CD4-positive, alpha-beta T cell treated with Interleukin-10 for 1 hour (primary cell): ENCODE data around the gene YEATS2.
A peak's percentile ranks its signal among the peaks of the same experiment; 100 is the strongest.

ENCODE experiments used
- DNase-seq: peaks from one replicate; pipeline ENCODE4 v3.0.0-alpha.2; 2020

YEATS2 gene

DNA sequence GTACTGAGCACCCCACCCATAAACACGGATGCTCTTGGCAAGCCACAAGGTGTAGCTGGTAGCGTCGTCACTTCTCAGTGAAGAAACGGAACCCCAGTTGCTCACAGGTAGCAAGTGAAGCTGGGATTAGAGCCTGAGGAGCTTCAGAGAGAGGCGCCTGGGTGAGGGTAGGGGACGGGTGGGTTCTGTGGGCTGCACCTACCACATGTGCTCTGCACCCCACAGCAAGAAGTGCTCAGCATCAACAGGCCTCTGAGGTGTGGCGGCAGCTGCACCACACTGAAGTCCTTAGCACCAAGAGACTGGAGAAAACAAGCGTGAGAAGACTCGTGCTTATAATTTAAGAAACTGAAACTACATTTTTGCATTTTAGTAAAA lies 118.0 kb downstream of the YEATS2 start:
- peak; percentile 32 for DNase-seq

DNA sequence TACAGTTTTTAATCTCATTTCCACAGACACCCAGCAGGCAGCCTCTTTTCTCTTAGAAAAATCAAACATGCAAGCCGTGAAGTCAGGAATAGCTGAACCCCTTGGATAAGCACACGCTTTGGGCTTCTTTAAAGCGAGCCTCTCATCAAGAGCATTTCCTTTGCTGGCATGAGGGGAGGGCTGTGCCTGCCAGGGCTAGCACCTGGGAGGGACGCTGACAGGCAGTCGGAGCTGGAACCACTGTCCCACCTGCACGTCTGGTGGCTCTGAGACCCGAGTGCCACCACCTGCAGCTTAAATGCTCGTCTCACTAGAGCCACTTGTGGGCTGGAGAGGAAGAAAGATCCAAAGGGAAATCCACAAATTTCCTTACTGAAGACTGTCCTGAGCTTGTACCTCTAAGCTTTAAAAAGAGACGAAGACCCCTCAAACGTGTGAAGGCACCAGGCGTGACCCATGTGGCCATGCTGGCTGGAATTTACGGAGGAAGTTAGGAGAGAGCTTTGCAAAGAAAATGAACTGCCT lies 118.4 kb downstream of the YEATS2 start:
- no peak for DNase-seq

DNA sequence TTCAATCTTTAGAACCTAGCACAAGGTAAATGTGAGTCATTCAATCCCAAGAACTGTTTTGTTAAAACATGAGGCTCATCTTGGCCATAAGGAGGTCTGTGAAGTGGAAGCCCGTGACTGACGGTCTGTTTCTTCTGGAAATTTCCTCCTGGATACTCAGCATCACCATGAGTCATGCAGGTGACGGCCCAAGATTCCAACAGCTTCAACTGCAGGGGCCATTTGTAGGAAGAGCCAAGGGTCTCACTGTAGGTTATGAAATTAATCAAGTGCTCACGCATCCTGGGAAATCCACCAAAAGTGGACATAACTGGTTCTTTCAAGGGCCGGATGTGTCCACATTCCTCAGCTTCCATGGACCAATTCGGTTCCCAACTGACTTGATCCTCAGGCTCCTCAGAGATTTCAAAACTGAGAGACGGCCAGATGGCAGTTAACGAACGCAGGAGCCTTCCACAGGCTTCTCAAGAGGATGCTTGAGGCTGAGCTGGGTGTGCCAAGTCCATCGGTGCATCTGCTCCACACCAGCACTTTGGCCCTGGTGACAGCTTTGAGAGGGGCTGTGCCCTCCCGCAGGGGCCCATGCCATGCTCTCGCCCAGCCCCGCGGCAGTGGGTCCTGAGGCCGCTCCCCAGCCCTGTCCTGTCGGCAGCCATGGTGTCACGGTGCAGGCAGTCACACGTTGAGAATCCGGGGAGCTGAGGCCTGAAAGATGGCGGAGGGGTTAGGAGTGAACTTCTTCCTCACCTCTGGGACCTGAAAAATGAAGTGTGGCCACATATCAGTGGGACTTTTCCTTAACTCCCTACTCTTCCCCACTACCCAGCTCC lies 119.3 kb downstream of the YEATS2 start:
- DNase-seq = no peak

DNA sequence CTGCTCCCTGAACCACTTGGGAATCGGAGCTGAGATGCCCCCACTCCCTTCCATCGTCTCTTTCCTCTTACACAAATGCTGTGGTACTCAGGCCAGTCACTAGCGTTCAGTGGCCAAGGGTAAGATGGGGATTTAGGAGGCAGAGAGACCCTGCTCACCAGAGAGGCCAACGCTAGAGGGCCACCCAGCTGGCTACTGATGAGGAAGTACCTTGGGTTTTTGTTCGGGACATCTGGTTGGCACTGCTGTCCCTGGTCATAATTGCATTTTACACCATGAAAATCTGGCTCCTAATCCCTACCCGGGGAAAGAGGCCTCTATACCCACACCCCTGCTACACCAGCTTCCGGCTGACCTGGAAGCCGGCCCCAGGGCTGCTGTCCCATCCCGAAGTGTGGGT lies 120.0 kb downstream of the YEATS2 start:
- DNase-seq = no peak

DNA sequence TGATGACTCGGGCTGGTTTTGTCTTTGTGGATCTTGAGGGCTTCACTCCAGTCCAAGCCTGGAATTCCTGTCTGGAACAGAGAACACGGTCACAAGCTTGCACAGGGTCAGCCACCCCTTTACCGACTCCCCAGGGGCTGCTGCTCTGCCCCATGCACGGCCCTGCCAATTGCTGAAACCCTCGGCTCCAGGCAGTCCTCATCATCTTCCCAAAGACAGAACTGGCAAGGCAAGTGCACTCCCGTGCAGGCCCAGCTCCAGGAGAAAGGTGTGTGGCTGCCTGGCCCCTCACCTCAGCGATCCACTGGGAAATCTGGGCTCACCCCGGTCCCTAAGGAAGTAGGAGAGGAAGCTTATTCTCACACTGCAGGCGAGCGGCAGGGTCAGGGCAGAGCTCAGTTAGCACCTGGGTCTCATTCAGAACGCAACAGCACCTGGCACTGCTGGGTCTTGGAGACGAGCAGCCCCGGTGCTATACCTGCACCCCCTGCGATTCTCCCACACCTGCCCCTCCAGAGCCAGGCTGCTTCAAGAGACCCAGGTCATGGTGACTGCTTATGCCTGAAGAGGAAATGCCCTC lies 120.5 kb downstream of the YEATS2 start:
- no peak for DNase-seq

DNA sequence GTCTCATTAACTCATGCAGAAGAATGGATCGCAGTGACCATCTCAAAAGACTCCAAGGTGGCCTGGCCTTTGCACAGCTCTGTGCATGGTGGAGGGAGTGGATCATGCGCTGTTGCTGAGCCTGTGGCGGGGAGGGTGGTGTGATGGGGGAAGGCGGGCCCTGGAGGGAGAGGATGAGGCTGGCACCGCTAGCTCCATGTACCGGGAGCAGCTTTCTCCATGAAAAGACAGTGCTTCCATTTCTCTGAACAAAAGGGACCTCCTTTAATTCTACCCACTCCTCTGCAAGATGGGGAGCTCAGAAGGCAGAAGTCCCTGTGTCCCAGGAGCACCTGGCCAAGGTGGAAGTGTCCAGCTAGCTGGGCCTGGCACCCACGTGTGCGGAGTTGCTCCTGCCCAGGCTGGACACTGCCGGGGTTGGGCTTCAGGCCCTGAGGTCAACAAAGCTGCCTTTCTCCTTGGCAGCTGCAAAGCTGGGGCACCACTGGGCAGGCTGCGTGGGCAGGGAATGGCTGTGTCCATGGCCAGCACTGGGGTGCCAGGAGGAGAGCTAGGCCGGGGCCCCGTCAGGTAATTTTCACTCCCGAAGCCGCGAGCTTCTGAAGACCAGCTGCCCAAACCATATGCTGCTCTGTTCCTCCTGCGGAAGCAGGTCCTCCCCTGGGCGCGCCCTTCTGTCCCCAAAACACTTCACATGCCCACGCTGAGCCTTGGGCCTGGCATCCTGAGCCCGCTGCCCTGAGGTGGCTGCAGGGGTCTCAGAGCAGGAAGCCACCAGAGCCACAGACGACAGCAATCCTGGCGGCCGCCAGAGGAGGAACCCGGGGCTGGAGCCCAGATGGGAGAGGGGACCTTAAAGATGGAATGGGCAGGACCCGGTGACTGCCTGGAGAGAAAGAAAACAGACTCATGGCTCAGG lies 121.4 kb downstream of the YEATS2 start:
- DNase-seq = no peak

DNA sequence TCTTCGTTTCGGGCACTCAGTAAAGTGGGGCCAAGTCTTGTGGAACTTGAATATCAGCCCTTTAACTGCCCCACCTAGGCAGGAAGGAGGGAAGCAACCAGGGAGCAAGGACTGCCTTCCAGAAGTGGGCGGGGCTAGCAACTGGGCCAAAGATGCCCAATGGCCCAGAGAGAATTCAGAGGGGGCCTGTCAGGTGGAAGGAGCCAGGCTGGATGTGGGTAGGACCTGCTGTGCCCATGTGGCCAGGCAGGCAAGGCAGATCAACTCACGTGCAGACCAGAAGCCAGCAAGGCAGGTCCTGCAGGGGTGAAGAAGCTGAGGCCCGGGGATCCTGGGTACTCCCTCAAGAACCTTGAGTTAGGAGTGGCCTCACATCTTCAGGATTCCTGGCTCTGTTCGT lies 122.2 kb downstream of the YEATS2 start:
- no peak for DNase-seq

DNA sequence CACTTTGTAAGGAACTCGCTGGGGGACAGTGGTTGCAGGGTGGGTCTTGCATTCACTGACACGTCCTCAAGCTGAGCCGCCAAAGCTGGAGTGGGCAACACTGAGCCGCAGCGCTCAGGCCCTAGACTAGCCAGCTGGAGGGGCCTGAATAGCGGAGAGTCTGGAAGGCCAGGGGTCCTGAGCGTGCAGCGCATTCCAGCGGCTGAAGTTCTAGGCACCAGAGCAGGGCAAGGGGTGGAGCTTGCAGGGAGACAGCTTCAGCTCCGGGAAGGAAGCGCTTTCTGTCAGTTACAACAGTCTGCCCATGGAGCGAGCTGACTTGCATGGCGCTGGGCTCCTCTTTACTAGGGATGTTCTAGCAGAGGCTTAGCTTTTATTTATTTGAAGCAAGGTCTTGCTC lies 125.0 kb downstream of the YEATS2 start:
- no peak for DNase-seq

DNA sequence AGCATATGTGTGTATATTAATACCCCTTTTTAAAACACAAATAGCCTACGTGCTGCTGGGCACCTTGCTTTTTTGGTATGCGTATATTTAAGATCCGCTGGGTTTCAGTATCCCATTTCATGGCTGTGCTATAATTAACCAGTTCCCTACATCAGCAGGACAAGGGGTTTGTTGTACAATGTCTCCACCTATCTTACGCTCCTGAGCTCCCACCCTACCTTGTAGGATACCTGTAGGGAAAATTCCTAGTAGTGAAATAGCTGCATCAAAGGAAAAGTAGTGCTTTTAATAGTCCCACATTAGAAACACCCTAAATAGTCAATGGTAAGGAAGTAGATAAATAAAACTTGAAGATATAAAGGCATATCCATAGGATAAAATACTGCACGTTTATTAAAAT lies 126.4 kb downstream of the YEATS2 start:
- no peak for DNase-seq

DNA sequence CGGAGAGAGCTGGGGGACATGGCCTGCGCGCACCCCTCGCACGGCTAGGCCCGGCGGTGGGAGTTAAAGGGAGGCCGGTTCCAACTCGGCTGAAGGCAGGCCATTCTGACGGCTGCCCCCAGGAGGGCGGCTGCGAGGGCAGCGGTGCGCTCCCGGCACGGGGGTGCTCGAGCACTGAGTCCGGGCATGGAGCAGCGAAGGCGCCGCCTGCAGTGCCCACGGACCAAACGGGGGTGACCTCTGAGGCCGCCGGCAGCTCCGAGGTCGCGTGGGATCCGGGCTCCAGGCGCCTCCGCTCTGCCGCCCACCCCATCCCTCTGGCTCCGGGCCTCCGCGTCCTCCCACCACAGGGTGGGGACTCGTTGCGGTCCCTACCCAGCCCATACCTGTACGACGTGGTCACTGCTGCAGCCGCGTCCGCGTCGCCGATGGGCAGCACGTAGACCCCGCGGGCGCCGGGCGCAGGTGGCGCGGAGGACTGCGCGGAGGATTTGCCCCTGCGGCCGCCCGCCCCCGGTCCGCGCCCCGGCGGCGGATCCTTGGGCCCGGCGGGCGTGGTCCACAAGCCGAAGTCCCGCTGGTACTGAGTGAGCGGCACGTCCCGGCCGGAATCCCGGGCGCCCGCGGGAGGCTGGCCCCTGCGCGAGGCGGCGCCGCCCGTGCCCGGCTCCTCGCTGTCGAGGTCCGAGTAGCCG lies 127.3 kb downstream of the YEATS2 start:
- DNase-seq = peak; percentile 15

DNA sequence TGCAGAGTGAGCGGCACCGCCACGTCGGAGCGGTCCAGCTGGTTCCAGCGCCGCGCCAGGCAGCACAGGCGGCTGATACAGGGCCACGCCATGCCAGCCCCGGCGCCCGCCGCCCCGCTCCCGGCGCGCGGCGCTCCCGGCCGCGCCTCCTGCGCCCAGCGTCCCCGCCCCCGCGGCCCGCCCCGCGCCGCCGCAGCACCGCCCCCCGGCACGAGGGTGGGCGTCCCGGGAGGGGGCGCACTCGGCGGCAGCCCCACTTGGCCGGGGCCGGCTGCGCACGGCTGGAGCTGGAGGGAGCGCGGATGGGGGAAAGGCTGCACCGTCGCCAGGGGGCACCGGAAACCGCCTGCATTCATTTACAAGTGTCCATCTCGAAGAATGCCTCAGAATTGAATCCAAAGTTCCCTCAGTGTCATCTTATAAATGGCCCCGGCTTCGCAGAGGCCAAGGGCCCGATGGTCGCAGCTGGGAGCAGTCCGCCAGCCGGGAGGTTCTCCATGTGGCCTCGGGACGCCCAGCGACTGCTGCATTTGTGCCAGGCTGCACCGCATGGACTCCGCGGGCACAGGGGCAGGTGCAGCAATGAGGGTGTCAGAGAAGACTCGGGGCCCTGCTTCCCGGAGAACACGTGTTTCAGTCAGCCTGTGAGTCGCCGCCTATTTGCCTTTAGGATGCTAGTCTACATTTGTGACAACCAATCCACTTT lies 128.0 kb downstream of the YEATS2 start, which contains the start of gene MAP6D1:
MAP6D1 (minus strand) TSS at position 122 of the 706 bp plus-strand sequence; CDS start at position 92, 30 bp downstream.
- peak; percentile 54 for DNase-seq

DNA sequence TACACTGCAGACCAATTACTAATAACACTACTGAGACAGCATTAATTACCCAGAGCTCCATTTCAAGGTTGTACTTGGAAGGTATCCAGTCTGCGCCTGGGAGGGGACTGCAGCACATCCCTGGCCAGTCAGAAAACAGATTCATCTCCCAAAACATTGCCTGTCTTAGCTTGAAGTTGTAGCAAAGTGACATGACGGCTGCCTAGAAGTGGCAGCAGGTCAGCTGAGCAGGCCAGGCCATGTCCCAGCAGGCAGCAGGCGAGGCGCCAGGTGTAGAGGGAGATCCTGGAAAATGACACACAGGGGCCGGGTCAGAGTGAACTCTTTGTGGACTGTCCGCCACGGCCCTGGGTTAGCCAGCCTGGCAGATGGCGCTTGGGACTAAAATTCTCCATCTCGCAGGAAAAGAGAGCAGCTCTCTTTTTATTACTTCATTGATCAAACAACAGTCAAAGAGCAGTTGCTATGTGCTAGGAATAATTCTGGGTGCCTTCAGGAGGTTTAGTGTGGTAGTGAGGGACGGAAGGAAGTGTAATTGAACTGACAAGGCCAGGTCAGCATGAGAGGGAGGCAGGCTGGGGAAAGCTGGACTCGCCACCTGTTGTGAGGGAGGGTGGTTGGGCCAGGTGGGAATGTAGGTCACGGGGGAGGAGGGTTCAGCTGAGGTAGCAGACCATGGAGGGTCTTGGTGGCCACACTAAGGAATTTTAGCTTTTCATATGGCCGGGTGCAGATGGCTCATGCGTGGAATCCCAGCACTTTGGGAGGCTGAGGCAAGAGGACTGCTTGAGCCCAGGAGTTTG lies 129.1 kb downstream of the YEATS2 start:
- no peak for DNase-seq

DNA sequence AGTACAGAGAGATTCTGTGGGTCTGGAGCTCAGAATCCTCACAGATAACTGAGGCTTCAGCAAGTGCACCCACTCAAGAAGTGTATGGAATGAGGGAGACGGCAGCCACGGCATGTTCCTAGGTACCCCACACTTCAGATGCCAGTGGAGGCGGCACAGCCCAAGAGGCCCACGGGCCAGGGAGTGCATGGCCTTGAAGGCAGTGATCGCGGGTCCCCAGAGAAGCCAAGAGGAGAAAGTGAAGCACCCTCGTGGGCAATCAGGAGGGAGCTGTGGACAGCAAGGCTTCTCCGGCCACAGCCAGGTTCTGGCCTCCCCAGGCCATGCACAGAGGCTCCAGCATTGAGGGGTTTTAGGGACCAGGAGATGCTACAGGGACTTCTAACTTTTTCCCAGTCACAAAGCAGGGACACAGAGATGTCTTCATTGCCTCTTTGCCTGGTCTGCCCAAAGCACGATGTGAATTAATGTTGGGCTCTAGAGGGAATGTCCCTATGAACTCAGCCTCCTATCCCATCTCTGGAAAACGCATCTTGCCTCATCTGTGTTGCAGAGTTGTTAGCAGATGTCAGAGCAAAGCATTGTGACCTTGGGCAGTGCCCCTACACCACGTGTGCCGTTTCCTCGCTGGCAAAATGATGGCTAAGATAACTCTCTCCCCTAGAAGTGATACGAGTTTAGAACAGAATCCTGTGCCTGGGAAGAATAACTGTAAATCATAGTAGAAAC lies 130.4 kb downstream of the YEATS2 start:
- no peak for DNase-seq

DNA sequence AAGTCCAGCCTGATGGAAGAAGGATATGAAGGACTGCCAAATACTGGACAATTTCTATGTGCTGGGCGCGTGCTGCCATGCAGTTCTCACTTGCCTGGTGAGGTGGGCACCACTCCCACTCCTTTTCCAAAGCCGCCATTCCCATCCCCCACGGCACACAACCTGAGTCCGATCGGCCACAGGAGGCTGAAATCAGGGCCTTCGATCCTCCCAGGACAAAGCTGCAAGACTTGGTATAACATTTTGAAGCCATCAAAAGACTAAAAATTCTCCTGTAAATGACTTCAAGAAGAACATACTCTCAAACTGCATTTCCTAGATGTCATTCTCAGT lies 130.9 kb downstream of the YEATS2 start:
- DNase-seq = no peak

DNA sequence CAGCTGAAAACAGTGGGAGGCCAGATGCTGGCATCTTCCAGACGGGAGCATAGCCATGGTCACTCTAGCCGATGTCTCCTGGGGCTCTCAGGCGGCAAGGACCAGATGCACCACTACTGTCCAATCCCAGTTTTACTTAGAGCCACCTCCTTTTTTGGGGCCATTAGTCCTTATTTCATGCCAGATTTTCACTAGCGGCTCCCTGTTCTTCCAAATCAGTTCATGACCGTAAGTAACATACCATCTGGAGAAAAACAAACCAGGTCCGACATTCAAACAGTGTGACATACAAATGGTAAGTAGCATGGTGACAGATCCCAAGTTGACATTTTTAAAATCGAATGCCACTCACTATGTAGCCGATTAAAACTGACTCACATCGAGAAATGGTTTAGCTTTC lies 131.9 kb downstream of the YEATS2 start:
- no peak for DNase-seq

DNA sequence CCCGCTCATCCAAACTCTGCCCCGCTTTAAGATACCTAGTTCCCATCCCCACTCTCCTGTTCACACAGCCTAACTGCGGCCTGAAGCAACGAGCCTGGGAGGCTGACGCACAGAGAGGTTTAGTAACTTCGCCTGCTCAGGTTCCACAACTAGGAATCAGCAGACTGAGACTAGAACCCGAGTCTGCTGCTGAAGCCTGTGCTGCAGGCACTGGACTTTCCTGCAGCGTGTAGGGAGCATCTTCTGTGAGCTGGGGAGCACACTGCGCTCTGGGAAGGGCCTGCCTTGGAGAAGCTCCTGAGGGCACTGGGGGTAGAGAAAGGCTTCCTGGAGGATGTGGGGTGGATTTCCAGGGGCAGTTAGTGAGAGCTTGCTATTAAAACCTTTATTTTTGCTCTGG lies 132.6 kb downstream of the YEATS2 start:
- DNase-seq = no peak

DNA sequence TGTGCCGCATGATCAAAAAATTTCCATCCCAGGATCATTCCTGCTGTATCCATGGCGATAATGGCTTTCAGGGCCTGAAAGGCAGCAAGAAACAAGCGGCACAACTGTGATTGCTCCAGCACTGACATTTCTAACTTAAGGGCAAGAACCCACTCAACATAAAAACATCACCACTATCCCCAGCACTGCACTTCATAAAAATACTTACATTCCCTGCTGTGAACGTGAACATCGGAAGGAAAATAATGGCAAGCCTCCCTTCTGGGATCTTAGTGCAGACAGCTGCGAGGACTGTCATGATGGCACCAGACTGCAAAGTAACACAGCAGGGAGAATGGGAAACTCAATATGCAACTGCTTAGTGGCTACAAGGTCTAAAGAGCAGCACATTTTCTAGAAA lies 135.9 kb downstream of the YEATS2 start:
- DNase-seq = no peak

DNA sequence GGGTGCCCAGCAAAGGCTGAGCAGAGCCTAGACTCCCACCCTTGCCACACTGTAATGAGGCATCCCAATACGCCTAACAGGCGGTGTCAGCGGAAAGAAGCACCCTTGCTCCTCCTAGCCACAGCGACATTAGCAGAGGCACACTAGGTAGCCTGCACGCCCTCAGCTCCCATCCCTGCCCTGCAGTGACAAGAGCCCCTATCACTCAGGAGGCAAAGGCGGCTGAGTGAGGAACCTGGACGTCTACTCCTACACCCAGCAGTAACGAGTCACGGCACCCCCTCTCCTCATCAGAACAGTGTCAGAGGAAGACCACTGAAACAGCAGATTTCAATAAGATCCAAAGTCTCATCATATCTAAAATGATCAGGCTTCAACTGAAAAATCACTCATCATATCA lies 139.8 kb downstream of the YEATS2 start:
- no peak for DNase-seq

DNA sequence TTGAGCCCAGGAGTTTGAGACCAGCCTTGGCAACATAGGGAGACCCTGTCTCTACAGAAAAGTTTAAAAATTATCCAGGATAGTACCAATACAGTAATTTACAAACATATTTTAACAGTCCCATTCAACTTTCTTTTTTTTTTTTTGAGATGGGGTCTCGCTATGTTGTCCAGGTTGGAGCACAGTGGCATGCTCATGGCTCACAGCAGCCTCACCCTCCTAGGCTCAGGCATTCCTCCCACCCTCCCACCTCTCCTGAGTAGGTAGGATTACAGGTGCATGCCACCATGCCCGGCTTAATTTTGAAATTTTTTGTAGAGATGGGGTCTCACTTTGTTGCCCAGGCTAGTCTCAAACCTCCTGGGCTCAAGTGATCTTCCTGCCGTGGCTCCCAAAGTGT lies 140.3 kb downstream of the YEATS2 start:
- no peak for DNase-seq

DNA sequence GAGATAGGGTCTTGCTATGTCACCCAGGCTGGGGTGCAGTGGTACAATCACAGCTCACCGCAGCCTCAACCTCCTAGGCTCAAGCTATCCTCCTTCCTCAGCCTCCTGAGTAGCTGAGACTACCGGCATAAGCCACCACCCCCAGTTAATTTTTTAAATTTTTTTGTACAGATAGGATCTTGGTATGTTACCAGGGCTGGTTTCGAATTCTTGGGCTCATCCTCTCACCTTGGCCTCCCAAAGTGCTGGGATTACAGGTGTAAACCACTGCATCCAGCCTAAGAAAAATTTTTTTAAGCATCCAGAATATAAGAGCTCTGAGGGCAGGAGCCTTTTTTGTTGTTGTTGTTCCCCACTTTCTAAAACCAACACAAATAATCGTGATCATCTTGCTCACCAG lies 142.2 kb downstream of the YEATS2 start:
- DNase-seq = no peak

DNA sequence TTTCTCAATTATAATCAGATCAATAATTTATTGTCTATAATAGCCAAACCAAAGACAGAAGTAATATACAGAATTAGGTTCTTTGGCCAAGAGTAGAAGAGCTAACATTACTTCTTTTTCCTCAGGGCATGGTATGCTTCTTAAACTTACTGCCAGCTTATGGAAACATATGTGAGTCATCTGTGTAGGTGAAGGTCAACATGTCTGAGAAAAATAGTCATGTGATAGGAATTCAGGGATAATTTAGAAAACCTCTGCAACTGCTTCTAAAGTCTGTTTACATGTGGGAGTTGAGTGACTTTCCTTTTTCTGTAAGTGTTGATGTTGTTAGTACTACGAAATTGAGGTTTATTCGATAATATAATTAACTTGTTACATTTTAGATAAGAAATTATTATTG lies 147.0 kb downstream of the YEATS2 start:
- no peak for DNase-seq
